B cell (primary cell): ENCODE measurements around the gene SAMD5. TPM values are rescaled to one million over a fixed set of nuclear protein-coding genes. Genes with fewer than 3 reads are reported as not detected.

Experiments
- ATAC-seq: fragments of 200-7000 bp; cut with Tn5 transposase; one replicate; pipeline ENCODE4 v1.10.0; 2021; ENCODE audit warnings: low read depth, mild to moderate bottlenecking, moderate number of reproducible peaks, moderate library complexity
- CTCF ChIA-PET: fragments of 350-600 bp; sonication (Branson Sonifier 250); formaldehyde crosslinking; loops from one replicate; lab custom pipeline; 2021; ENCODE audit warnings: antibody characterized with exemption, inconsistent platforms; lab: Charles Lee
- POLR2A ChIA-PET: fragments of 350-600 bp; sonication (Branson Sonifier 250); formaldehyde crosslinking; loops from one replicate; lab custom pipeline; 2021; ENCODE audit warnings: antibody characterized with exemption; lab: Charles Lee
- DNase-seq: peaks from one replicate; pipeline ENCODE4 v3.0.0; 2013
- H2AFZ ChIP-seq: 2 replicates; pipeline ENCODE4 v1.6.1; 2012; ENCODE audit warnings: mild to moderate bottlenecking, low read depth, low read length; ENCODE audit not compliant: insufficient read depth, poor library complexity, severe bottlenecking
- H3K27ac ChIP-seq, 2 donors: 1 replicate in 1 of 2; 2 replicates in 1 of 2; pipeline ENCODE4 v1.5.1; 2012 to 2013; ENCODE audit warnings: low read length in 2 of 2, mild to moderate bottlenecking in 2 of 2, moderate library complexity in 1 of 2
- H3K27me3 ChIP-seq, 4 experiments: fragments of 200-600 bp in 1 of 4; sonication (generic) in 1 of 4; replicated peaks in 1 of 4; 1 replicate in 2 of 4; 2 replicates in 2 of 4; pipeline versions ENCODE4 v1.6.1 to v1.7.0; 2013 to 2016; ENCODE audit warnings: low read length in 3 of 4, mild to moderate bottlenecking in 2 of 4, mixed read lengths in 1 of 4, moderate library complexity in 1 of 4; ENCODE audit not compliant: insufficient read depth in 4 of 4, control insufficient read depth in 3 of 4; ENCODE audit errors: control extremely low read depth in 1 of 4
- H3K36me3 ChIP-seq, 2 experiments: replicated peaks in 1 of 2; 1 replicate in 1 of 2; 2 replicates in 1 of 2; pipeline versions ENCODE4 v1.6.1 to v1.7.1; 2013; ENCODE audit warnings: low read length in 1 of 2; ENCODE audit not compliant: insufficient read depth in 2 of 2, control insufficient read depth in 1 of 2; ENCODE audit errors: control extremely low read depth in 1 of 2, extremely low read depth in 1 of 2
- H3K4me1 ChIP-seq, 2 donors: fragments of 200-600 bp in 1 of 2; sonication (generic) in 1 of 2; 1 replicate in 1 of 2; 2 replicates in 1 of 2; pipeline versions ENCODE4 v1.5.1 to v1.6.1; 2013 to 2017; ENCODE audit warnings: low read length in 2 of 2; ENCODE audit not compliant: control insufficient read depth in 2 of 2, insufficient read depth in 2 of 2
- H3K4me2 ChIP-seq: replicated peaks from 2 replicates; pipeline ENCODE3; 2012; ENCODE audit warnings: mild to moderate bottlenecking, low read depth, low read length; ENCODE audit not compliant: poor library complexity, severe bottlenecking
- H3K4me3 ChIP-seq, 5 experiments: fragments of 200-600 bp in 1 of 5; sonication (generic) in 1 of 5; 1 replicate in 3 of 5; 2 replicates in 2 of 5; pipeline versions ENCODE4 v1.5.1 to v1.7.0; 2011 to 2016; ENCODE audit warnings: low read length in 4 of 5, mild to moderate bottlenecking in 4 of 5, low read depth in 2 of 5, control low read depth in 1 of 5, moderate library complexity in 1 of 5; ENCODE audit not compliant: insufficient read depth in 1 of 5; ENCODE audit errors: control extremely low read depth in 1 of 5, extremely low read depth in 1 of 5
- H3K79me2 ChIP-seq: fragments of 200-600 bp; sonication (generic); one replicate; pipeline ENCODE4 v1.6.0; 2016; ENCODE audit warnings: low read length; ENCODE audit not compliant: control insufficient read depth, insufficient read depth
- H3K9ac ChIP-seq: fragments of 200-600 bp; sonication (generic); 2 replicates; pipeline ENCODE4 v1.6.1; 2017; ENCODE audit warnings: mild to moderate bottlenecking, low read length, moderate library complexity
- H3K9me3 ChIP-seq, 3 donors: one replicate each; pipeline versions ENCODE4 v1.6.1 to v1.7.1; 2013; ENCODE audit warnings: low read length in 2 of 3; ENCODE audit not compliant: control insufficient read depth in 2 of 3, insufficient read depth in 1 of 3; ENCODE audit errors: control extremely low read depth in 1 of 3
- H4K20me1 ChIP-seq: 2 replicates; pipeline ENCODE4 v1.6.0; 2012; ENCODE audit warnings: mild to moderate bottlenecking, low read length; ENCODE audit not compliant: insufficient read depth, control insufficient read depth, poor library complexity, severe bottlenecking
- H3K27ac Mint-ChIP-seq: one replicate; pipeline ENCODE4 v1.8.0; 2021; ENCODE audit warnings: mixed read lengths
- H3K27me3 Mint-ChIP-seq: one replicate; pipeline ENCODE4 v1.8.0; 2021; ENCODE audit warnings: mixed read lengths
- H3K4me1 Mint-ChIP-seq: one replicate; pipeline ENCODE4 v1.8.0; 2021; ENCODE audit warnings: mixed read lengths
- H3K4me3 Mint-ChIP-seq: one replicate; pipeline ENCODE4 v1.8.0; 2021; ENCODE audit warnings: mixed read lengths
- H3K9me3 Mint-ChIP-seq: one replicate; pipeline ENCODE4 v1.8.0; 2022; ENCODE audit warnings: mixed read lengths; ENCODE audit not compliant: insufficient read depth
- CTCF ChIP-seq: fragments of 200-600 bp; IDR thresholded peaks from one replicate; pipeline ENCODE4 v1.8.0; 2022; ENCODE audit warnings: antibody characterized with exemption, mild to moderate bottlenecking
- EZH2 ChIP-seq: IDR thresholded peaks from 2 replicates; pipeline ENCODE4 v1.6.1; 2012; ENCODE audit warnings: borderline replicate concordance, low read depth, mild to moderate bottlenecking, moderate library complexity, low read length; ENCODE audit not compliant: insufficient read depth, poor library complexity, severe bottlenecking
- WGBS: methylation state at CpG from one replicate; pipeline ENCODE4 v1.1.5; 2013; ENCODE audit warnings: missing lambda C conversion rate; ENCODE audit not compliant: insufficient coverage; 5-methylcytosine and 5-hydroxymethylcytosine counted together
- intact Hi-C: fragments of 100-400 bp; cut with micrococcal nuclease; formaldehyde crosslinking; loops from one replicate; pipeline ENCODE4 v1.10.0; 2022
- polyA plus RNA-seq: library from polyadenylated mRNA; depleted of rRNA; stranded (reverse); fragments of >200 nt; gene quantifications from 2 replicates; pipeline ENCODE4 v1.2.3, GENCODE V29; 2012
- total RNA-seq, 2 donors: library from RNA; stranded (reverse); fragments of 120-200 nt in 1 of 2; gene quantifications; 1 replicate in 1 of 2; 2 replicates in 1 of 2; pipeline versions ENCODE4 v1.2.3 to v1.2.4, GENCODE V29; 2013 to 2022

SAMD5 gene
- total and polyA plus RNA-seq, 2 donors (not counting 1 experiment from before 2014, with no cell fraction given) = not detected

GRCh38 chr6:147567141-147567805 lies 58.8 kb downstream of the SAMD5 start:
- intact Hi-C loops = no loop called here

GRCh38 chr6:147569788-147570187 lies 61.3 kb downstream of the SAMD5 start:
- CTCF ChIA-PET = no interaction called here
- Histone ChIP-seq H3K4me2 (no peak overlapping the region), H3K36me3 (no peaks in the 10 kb centered on the region), H4K20me1 (no peaks in the 10 kb centered on the region), H3K27ac (no peak overlapping the region), H2AFZ (no peak overlapping the region), H3K4me1 (no peaks in the 10 kb centered on the region), H3K9me3 (no peaks in the 10 kb centered on the region), H3K79me2 (no peaks in the 10 kb centered on the region), H3K9ac (no peak overlapping the region), H3K27me3 (no peaks in the 10 kb centered on the region), H3K4me3 (no peak overlapping the region)
- no peak for DNase-seq
- no peaks in the 10 kb centered on the region for H3K4me1 Mint-ChIP-seq
- no peak overlapping the region for H3K4me3 Mint-ChIP-seq
- H3K9me3 Mint-ChIP-seq = no peaks in the 10 kb centered on the region
- no peak for TF ChIP-seq CTCF
- TF ChIP-seq EZH2 = no peak
- POLR2A ChIA-PET = no interaction called here
- no peak overlapping the region for H3K27ac Mint-ChIP-seq
- 96% methylated on average over 4 of the region's 7 CpGs for WGBS
- intact Hi-C loops = no loop called here
- H3K27me3 Mint-ChIP-seq = no peaks in the 10 kb centered on the region
- no peak for ATAC-seq

More at GRCh38 chr6:147567141-147567805, 58.8 kb downstream of the SAMD5 start:
- DNase-seq = no peak
- ChIA-PET CTCF (no interaction called here), POLR2A (no interaction called here)
- Histone ChIP-seq H3K4me2 (no peak overlapping the region), H3K4me3 (no peak overlapping the region), H3K9ac (no peak overlapping the region), H3K27ac (no peak overlapping the region), H4K20me1 (no peaks in the 10 kb centered on the region), H2AFZ (no peak overlapping the region), H3K27me3 (no peaks in the 10 kb centered on the region), H3K4me1 (no peaks in the 10 kb centered on the region), H3K9me3 (no peaks in the 10 kb centered on the region), H3K36me3 (no peaks in the 10 kb centered on the region), H3K79me2 (no peaks in the 10 kb centered on the region)
- no peaks in the 10 kb centered on the region for H3K27me3 Mint-ChIP-seq
- no peak for ATAC-seq
- TF ChIP-seq CTCF (no peak), EZH2 (no peak)
- no peak overlapping the region for H3K27ac Mint-ChIP-seq
- no peaks in the 10 kb centered on the region for H3K9me3 Mint-ChIP-seq
- no peaks in the 10 kb centered on the region for H3K4me1 Mint-ChIP-seq
- WGBS = no CpG with 5 or more reads among the region's 3 CpGs
- no peak overlapping the region for H3K4me3 Mint-ChIP-seq
